K562 (cell line): ENCODE results near the gene FRMD4A.

ENCODE experiments used
- RB1 ChIP-seq: fragments of 450-650 bp; IDR thresholded peaks from 2 replicates; pipeline ENCODE4 v1.6.1; 2017; ENCODE audit warnings: low read depth, mild to moderate bottlenecking
- RFX7 ChIP-seq: fragments of 250-450 bp; sonication (Bioruptor Pico); IDR thresholded peaks from 2 replicates; pipeline ENCODE4 v1.5.1; 2021; ENCODE audit warnings: mild to moderate bottlenecking
- SRSF7 ChIP-seq: fragments of 200-400 bp; formaldehyde crosslinking; optimal IDR thresholded peaks from 2 replicates; pipeline ENCODE3; 2017; ENCODE audit warnings: mild to moderate bottlenecking, low read depth, low read length
- TAF1 ChIP-seq: IDR thresholded peaks from 2 replicates; pipeline ENCODE4 v1.6.1; 2011; ENCODE audit warnings: mild to moderate bottlenecking, low read length, moderate library complexity; ENCODE audit not compliant: insufficient read depth, control insufficient read depth, severe bottlenecking; ENCODE audit errors: extremely low read depth
- ZNF124 ChIP-seq: sonication (generic); formaldehyde crosslinking; IDR thresholded peaks from 2 replicates; pipeline ENCODE4 v1.8.1; 2022; ENCODE audit warnings: missing genetic modification reagents
- TF ChIP-seq, protein P1 (sequence below): sonication (generic); formaldehyde crosslinking; IDR thresholded peaks from 2 replicates; pipeline ENCODE4 v1.8.0; 2022; ENCODE audit warnings: mild to moderate bottlenecking, low read depth, missing genetic modification reagents

GRCh38 chr10:14370894-14371293, 40.2 kb upstream of the FRMD4A start:
- TF ChIP-seq, protein P1, sequence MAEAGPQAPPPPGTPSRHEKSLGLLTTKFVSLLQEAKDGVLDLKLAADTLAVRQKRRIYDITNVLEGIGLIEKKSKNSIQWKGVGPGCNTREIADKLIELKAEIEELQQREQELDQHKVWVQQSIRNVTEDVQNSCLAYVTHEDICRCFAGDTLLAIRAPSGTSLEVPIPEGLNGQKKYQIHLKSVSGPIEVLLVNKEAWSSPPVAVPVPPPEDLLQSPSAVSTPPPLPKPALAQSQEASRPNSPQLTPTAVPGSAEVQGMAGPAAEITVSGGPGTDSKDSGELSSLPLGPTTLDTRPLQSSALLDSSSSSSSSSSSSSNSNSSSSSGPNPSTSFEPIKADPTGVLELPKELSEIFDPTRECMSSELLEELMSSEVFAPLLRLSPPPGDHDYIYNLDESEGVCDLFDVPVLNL = no peak
- TF ChIP-seq ZNF124 (no peak), RB1 (no peak), TAF1 (no peak), RFX7 (no peak), SRSF7 (no peak)
